ENCODE measurements around the gene DLEC1.
A peak's percentile ranks its signal among the peaks of the same experiment; 100 is the strongest.

The DLEC1 gene, protein sequence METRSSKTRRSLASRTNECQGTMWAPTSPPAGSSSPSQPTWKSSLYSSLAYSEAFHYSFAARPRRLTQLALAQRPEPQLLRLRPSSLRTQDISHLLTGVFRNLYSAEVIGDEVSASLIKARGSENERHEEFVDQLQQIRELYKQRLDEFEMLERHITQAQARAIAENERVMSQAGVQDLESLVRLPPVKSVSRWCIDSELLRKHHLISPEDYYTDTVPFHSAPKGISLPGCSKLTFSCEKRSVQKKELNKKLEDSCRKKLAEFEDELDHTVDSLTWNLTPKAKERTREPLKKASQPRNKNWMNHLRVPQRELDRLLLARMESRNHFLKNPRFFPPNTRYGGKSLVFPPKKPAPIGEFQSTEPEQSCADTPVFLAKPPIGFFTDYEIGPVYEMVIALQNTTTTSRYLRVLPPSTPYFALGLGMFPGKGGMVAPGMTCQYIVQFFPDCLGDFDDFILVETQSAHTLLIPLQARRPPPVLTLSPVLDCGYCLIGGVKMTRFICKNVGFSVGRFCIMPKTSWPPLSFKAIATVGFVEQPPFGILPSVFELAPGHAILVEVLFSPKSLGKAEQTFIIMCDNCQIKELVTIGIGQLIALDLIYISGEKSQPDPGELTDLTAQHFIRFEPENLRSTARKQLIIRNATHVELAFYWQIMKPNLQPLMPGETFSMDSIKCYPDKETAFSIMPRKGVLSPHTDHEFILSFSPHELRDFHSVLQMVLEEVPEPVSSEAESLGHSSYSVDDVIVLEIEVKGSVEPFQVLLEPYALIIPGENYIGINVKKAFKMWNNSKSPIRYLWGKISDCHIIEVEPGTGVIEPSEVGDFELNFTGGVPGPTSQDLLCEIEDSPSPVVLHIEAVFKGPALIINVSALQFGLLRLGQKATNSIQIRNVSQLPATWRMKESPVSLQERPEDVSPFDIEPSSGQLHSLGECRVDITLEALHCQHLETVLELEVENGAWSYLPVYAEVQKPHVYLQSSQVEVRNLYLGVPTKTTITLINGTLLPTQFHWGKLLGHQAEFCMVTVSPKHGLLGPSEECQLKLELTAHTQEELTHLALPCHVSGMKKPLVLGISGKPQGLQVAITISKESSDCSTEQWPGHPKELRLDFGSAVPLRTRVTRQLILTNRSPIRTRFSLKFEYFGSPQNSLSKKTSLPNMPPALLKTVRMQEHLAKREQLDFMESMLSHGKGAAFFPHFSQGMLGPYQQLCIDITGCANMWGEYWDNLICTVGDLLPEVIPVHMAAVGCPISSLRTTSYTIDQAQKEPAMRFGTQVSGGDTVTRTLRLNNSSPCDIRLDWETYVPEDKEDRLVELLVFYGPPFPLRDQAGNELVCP (N-terminal part only)

DNA sequence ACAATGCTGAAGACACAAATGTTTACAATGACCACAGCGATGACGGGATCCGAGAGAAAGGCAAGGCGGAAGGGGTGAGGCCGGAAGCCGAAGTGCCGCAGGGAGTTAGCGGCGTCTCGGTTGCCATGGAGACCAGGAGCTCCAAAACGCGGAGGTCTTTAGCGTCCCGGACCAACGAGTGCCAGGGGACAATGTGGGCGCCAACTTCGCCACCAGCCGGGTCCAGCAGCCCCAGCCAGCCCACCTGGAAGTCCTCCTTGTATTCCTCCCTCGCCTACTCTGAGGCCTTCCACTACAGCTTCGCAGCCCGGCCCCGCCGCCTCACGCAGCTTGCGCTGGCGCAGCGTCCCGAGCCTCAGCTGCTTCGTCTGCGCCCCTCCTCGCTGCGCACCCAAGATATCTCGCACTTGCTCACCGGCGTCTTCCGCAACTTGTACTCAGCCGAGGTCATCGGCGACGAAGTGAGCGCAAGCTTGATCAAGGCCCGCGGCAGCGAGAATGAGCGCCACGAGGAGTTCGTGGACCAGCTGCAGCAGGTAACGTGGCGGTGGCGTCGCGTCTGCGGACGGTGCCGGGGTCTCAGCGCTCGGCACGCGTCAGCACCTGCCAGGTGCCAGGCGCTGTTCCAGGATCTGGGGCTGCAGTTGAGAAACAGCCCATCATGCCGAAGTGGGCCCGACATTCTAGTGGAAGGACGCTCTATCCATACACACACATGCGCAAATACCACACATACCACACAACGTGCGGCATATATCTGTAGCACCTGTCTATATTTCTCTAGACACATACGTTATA is at the start of gene DLEC1:
DLEC1 (plus strand) TSS at position 108 of the 798 bp plus-strand sequence; CDS start at position 126, 18 bp downstream.
- no peak for DNase-seq

DNA sequence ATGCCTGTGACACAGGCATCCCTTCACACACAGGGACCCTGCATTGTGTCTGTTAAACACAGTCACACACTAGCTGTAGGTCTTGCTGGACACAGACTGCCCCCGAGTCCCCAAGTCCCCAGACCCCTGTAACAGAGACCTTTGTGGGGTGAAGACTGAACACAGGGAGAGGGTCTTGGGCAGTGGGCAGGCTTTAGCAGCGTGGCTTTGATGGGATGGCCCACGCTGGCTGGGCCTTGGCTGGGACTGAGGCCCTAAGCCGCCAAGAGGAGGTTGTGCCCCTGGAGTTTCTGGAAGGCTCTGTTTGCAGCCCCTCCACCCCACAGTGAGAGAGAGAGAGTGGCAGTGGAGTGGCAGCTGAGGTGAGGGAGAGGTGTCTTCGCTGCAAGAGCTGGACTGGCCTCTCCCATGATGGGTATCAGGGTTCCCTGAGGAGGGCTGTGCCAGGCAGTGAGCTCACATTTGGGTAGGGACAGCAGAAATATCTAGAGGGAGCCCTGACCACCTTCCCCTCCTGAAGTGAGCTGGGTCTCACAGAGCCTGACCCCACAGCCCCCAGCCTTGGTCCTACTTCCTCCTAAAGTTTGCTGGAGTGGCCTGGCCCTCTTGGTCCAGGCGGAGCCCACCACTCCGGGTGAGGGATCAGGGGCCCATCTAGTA is 49.1 kb upstream of the DLEC1 start:
- DNase-seq, result no peak

DNA sequence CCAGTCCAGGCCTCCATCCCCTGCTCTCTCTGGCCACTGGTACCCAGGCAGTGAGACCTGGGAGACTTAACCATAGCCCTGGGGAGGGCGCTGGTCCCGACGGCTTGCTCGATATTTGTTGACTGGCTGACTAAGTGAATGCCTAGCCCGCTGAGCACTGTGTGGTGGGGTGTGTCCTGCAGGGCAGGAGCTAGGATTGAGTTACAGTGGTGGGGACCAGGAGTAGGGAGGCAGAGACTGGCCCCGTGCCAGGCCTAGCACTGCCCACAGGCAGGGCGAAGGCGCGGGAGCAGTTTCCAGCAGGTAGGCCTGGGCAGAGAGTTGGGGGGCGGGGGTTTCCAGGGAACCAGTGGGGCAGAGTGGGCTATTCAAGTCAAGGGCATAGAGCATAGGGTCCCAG is 48.5 kb upstream of the DLEC1 start, which contains the start of gene VILL:
VILL (plus strand) TSS at position 260 of the 400 bp plus-strand sequence. CDS start 2,887 bp downstream, outside the sequence.
- no peak for DNase-seq

DNA sequence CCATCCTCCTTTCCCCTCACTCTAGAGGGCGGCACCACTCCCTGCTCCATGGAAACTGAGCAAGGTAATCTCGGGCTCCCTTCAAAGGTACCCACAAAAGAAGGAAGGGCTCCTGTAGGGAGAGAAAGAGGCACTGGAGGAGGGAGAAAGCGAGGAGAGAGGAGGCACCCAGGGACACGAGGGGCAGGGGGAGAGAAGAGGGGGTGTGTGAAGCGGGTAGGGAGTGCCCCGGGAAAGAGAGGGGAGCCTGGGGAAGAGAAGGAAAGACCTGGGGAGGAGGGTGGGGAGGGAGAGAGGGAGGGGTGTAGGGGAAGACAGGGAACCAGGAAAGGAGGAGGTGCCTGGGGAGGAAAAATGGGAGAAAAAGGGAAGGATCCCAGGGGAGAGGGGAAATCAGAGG is 47.9 kb upstream of the DLEC1 start:
- no peak for DNase-seq

DNA sequence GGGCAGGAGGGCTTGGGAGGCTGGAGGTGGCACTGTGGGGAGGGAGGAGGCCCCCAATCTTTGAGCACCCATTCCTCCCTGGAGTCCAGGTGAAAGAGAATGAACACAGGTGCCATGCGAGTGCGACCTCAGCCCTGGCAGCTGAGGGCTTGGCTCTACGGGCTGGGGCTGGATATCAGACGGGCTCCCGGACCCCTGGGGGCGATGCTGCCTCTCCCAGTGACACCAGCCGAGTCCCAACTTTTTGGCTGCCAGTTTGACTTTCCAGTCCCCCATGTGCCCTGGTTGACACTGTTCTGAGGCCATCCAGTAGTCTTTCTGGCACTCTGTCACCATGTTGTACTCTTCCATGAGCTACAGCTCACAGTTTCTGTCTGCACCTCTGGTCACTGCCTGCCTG is 47.2 kb upstream of the DLEC1 start:
- no peak for DNase-seq

DNA sequence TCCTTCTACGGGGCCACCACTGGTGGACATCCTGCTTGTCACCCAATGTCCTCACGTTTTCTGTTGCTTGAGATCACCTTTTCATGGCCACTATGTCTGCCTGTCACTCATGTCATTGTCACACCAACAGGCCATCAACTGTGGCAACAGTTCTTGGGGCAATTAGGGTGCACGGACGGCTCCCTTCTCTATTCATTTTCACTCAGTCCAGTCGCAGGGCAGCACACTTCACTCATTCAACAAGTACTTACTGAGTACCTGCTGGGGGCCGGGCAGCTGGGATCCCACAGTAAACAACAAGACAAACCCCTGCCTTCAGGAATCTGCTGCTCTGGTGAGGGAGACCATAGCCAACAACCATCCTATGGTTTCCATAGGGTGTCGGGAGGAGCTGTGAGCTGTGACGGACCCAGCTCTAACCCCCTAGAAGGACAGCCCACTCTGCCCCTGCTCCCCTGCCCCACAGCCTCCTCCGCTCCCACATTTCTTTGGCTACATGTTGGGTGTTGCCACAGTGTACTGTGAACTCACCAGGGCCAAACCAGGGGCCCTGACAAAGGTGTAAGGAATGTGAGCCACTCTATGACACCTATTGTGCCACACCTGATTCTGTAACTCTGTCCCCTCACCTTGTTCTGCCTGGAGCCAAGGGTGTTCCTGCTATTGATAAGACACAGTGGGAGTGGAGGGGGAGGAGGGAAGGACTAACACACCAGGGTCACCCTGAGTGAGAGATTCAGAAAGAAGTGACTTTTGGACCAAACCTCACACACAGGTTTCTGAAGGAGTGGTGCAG is 46.5 kb upstream of the DLEC1 start:
- no peak for DNase-seq

DNA sequence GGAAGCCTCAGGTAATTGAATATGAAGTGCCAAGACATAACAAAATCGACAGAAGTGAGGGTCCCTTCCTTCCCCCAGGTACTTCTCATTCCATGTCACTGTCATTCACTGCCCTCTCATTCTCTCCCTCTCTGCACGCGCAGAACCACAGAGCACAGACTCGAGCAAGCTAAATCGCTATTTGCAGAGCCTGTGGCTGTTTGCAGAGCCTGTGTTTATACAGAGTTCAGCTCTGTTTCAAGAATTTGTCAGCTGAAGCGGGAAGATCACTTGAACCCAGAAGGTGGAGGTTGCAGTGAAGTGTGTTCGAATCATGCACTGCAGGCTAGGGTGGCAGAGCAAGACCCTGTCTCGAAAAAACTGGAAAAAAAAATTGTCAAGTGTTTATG is 45.9 kb upstream of the DLEC1 start:
- DNase-seq, result no peak

DNA sequence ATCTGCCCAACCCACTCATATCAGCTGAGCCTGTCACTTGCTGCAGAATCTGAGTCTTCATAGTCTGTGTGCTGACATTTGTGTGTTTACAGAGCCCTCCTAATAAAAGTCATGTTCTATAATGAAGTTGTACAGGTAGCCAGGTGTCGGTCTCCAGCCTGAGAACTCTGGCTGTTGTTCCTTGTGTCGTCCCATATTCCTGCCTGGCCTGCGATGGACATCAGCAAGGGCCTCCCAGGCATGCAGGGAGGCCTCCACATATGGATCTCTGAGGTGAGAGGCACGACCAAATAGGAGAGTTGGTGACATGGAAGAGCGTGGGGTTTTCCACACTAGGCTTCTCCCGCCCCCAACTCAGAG is 45.6 kb upstream of the DLEC1 start:
- DNase-seq, result no peak

DNA sequence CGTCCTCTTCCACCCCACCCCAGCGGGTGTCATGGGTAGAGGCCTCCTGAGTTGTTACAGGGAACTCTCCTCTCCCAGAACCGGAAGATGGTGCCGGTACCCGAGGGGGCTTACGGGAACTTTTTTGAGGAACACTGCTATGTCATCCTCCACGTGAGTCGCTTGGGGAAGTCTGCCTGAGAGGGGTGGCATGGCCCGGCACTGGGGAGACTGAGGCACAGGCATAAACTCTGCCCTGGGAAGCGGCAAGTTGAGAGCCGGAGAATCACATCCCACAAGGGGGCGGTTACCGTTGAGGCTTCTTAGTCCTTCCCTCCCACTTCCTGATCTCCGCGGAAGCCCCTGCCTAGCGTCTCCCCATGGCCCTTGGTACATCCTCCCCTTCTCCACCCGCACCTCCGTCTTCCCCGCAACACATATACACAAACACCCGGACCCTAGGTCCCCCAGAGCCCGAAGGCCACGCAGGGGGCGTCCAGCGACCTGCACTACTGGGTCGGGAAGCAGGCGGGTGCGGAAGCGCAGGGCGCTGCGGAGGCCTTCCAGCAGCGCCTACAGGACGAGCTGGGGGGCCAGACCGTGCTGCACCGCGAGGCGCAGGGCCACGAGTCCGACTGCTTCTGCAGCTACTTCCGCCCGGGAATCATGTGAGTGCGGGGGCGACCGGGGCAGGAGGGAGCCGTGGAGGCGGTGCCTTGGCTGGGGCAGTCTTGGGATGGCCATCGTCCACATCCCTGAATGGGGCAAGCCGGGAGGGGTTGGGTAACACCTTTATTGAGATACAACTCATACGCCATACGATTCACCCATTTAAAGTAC is 45.0 kb upstream of the DLEC1 start:
- DNase-seq, result no peak

DNA sequence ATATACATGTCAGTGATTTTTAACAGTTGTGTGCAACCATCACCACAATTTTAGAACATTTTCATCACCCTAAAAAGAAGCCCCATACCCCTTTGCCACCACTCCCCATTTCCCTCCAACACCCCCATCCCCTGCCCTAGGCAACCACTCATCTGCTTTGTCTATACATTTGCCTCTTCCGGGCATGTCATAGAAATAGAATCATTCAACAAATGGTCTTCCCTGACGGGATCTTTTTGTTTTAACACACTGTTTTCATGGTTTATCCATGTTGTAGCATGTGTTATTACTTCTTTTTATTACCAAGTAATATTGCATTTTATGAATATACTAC is 44.4 kb upstream of the DLEC1 start:
- DNase-seq, result no peak

DNA sequence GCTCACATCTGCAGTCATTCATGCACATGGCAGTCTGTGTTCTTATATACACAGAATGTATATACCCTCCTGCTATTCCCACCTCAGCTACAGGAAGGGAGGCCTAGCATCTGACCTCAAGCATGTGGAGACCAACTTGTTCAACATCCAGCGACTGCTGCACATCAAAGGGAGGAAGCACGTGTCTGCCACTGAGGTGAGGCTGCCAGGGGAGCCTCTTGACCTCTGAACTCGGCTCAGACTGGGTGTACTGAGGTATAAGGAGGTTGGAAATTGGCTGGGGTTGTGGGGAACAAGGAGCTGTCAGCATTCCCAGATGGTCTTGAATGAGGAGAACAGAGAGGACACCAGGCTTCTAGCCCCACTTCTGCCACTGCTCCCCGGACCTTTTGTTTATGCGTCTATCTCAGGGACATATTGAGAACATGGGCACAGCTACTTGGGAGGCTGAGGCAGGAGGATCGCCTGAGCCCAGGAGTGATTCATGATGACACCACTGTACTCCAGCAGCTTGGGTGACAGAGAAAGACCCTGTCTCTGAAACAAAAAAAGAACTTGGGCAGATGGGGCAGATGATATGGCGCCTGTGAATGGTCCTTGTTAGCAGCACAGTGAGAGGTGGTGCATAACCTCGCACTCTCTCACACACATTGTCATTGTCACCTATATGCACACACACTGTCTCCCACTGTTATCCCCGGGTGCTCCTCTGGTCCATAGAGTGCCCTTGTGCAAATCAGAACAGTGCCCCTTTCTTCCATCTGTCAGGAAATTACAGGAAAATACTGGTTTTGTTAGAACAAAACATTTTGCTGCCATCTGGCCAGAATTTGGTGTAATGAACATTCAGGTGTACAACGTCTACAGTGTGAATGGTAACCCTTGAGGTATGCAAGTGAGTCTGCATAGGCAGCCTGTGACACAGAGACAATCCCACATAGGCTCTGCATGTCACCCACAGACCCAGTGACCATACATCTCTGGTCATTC is 43.1 kb upstream of the DLEC1 start:
- DNase-seq, result no peak

DNA sequence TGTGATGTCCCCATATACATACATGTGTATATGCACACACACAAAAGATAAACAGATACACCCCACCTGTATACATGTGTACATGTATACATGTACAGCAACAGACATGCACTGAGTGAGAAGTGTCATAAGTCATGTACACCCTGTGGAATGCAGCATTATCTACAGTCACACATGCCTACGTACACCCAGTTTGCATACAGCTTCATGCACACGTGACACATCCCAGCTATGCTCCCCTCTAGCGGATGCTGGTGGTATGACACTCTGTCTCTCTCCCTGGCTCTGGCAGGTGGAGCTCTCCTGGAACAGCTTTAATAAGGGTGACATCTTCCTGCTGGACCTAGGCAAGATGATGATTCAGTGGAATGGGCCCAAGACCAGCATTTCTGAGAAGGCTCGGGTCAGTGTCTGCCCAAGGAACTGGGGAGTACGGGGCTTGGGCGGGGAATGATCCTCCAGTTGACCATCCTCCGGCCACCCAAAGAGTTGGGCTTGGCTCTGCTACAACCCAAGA is 42.2 kb upstream of the DLEC1 start:
- DNase-seq, result peak; percentile 55

DNA sequence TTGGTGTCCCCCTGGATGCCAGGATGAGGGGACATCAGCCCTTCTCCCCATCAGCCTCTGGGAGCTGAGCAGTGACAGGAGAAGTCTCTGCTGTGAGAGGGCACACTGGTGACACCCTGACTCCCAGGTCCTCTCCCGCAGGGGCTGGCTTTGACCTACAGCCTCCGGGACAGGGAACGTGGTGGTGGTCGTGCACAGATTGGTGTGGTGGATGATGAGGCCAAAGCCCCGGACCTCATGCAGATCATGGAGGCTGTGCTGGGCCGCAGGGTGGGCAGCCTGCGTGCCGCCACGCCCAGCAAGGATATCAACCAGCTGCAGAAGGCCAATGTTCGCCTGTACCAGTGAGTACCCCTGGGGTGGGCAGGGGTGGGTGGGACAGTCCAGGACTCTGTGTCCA is 41.7 kb upstream of the DLEC1 start:
- DNase-seq, result no peak

DNA sequence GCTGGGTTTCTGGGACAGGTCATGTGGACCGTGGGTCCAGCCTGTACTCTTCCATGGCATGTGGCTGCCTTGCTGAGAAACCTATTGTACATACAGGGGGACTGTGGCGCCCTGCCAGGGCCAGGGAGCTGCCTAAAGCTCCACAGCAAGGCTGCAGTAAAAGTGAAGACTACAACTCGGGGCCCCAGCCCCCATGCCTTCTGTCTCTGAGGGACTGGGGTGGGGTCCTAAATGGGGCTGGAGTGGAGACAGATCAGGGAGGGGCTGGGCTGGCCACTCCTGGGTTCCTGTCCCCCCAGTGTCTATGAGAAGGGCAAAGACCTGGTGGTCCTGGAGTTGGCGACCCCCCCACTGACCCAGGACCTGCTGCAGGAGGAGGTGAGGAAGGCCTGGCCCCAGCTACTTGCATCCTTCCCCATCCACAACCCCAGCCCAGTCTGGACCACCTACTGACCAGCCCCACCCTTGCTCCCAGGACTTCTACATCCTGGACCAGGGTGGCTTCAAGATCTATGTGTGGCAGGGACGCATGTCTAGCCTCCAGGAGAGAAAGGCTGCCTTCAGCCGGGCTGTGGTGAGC is 41.1 kb upstream of the DLEC1 start:
- DNase-seq, result no peak

DNA sequence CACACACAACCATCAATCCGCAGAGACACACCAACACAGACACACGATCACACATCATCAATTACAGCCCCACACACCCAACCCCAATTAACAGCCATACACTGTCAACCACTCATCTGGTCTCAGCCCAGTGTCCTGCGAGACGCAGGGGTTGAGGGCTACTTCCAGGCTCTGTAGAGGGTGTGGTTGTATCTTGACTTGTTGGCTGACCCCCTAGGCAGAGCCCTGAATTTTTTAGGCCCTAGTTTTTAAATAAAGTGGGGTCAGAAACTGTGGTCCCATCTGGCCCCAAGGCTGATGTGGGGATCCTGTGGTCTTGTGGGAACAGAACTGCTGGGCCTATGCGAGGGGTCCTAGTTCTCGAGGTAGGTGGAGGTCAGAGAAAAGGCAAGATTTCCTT is 39.2 kb upstream of the DLEC1 start:
- DNase-seq, result no peak

DNA sequence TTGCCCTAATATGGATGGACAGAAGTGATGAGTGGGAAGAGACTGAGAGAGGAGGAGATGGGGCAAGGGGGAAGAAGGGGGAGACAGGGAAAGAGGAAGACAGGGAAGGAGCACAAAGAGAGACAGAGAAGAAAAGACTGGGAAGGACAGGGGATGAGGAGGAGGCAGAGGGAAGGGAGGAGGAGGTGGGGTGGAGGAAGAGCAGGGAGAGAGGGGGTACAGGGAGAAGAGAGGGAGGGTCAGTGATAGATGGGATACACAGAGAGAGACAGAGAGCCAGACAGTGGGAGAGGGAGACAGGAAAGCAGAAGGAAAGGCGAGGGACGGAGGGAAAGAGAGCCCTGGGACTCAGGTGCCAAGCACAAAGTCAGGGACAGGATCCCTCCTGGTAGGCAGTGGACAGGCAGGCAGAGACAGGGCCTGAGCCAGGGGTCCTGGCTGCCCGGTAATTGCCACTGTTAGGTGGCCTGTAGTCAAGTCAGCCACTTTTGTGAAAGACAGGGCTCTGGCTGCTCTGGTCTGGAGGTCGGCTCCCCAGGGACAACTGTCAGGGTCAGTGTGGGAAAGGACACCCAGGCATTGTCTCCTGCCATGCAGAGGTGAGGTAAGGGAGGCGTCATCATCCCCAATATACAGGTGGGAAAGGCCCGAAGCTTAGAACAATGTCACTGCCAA is 38.6 kb upstream of the DLEC1 start:
- no peak for DNase-seq

DNA sequence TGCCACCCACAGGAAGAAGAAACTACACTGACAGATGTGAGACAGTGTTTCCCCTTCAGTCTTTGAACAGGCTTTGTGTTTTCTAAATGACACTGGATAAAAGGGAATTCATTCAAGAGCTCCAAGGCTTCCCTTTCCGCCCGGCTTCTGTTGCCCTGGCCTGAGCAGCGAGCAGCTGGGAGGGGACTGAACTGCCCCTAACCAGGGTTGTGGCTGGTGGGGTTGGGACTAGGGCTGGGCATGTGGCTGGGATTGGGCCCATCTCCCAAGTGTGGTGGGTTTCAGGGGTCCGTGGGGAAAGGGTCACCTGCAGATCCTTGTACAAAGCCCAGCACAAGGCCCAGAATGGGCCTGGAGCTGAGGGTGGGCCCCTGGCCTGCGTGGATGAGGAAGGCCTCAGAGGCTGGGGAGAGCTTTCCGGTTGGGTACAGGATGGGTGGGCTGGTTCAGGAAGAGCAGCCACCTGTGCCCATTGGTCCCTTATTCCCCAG is 38.0 kb upstream of the DLEC1 start:
- DNase-seq, result no peak
